HEK293T (cell line): ENCODE measurements around the gene OPTC.

Experiments
- ELF4 ChIP-seq: fragments of 450-650 bp; IDR thresholded peaks from 2 replicates; pipeline ENCODE4 v1.6.1; 2017; ENCODE audit warnings: antibody characterized with exemption
- ZNF384 ChIP-seq: fragments of 450-650 bp; IDR thresholded peaks from 2 replicates; pipeline ENCODE4 v1.6.1; 2016

DNA sequence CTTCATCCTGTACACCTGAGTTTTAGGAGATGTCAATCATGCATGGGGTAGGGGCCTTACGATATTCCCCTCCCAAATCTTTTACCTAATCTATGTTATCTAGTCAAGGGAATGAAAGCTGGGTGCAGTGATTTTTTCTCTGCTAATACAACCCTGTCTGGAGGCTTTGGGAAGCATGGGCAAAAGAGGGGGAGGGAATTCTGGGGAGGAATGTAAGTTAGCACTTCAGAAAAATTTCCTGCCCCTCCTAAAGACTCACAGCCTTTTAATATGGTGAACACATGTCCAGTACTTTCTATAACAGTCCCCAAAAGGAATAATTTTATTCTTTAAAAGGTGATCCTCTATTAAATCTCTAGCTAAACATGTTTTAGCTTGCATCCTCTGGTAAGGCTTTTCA lies 44.0 kb upstream of the OPTC start:
- TF ChIP-seq ELF4 (no peak), ZNF384 (no peak)
